Esophagus squamous epithelium (tissue), 4 donors: ENCODE results near the gene DHDDS.

Source experiments
- POLR2A ChIP-seq, 4 donors: fragments of 450-650 bp; IDR thresholded peaks; one replicate each; pipeline ENCODE4 v1.6.1; 2017; ENCODE audit warnings: antibody characterized with exemption in 4 of 4, mild to moderate bottlenecking in 4 of 4, moderate library complexity in 3 of 4
- TF ChIP-seq, protein P1 (sequence below), 6 experiments: fragments of 450-650 bp in 4 of 6; fragments of 200-600 bp in 2 of 6; sonication (generic) in 2 of 6; IDR thresholded peaks; one replicate each; pipeline ENCODE4 v1.5.1; 2016 to 2019; ENCODE audit warnings: antibody characterized with exemption in 6 of 6, mild to moderate bottlenecking in 4 of 6, moderate library complexity in 4 of 6

DNA sequence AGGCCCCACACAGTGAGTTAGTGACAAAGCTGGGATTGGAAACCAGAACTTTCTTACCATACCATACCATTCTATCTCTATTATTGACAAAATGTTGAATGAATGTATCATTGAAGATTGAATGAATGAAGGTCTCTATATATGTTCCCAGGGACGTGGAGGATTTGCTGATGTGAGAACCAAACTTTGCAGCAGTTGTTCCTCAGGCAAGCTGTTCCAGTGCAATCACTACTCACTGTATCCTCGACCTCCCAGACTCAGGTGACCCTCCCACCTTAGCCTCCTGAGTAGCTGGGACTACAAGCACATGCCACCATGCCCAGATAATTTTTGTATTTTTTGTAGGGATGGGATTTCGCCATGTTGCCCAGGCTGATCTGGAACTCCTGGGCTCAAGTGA is 33.1 kb upstream of the DHDDS start:
- TF ChIP-seq, protein P1, sequence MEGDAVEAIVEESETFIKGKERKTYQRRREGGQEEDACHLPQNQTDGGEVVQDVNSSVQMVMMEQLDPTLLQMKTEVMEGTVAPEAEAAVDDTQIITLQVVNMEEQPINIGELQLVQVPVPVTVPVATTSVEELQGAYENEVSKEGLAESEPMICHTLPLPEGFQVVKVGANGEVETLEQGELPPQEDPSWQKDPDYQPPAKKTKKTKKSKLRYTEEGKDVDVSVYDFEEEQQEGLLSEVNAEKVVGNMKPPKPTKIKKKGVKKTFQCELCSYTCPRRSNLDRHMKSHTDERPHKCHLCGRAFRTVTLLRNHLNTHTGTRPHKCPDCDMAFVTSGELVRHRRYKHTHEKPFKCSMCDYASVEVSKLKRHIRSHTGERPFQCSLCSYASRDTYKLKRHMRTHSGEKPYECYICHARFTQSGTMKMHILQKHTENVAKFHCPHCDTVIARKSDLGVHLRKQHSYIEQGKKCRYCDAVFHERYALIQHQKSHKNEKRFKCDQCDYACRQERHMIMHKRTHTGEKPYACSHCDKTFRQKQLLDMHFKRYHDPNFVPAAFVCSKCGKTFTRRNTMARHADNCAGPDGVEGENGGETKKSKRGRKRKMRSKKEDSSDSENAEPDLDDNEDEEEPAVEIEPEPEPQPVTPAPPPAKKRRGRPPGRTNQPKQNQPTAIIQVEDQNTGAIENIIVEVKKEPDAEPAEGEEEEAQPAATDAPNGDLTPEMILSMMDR (IDR thresholded peaks at IDR 0.05) = no peak
- TF ChIP-seq POLR2A (IDR thresholded peaks at IDR 0.05) = no peak
